AG09309 (cell line): ENCODE data around the gene LPCAT1.
A peak's percentile ranks its signal among the peaks of the same experiment; 100 is the strongest.

ENCODE experiments used
- DNase-seq: peaks from one replicate; pipeline ENCODE4 v3.0.0-alpha.2; 2010; ENCODE audit warnings: low read depth
- H3K4me3 ChIP-seq: 2 replicates; pipeline ENCODE4 v1.5.1; 2011; ENCODE audit warnings: mild to moderate bottlenecking, low read depth, low read length, moderate library complexity; ENCODE audit not compliant: control insufficient read depth
- CTCF ChIP-seq: IDR thresholded peaks from 2 replicates; pipeline ENCODE4 v1.5.1; 2011; ENCODE audit warnings: mild to moderate bottlenecking, low read depth, low read length, inconsistent platforms; ENCODE audit not compliant: insufficient read depth, control insufficient read depth; ENCODE audit errors: missing control alignments

LPCAT1 gene

GRCh38 chr5:1480806-1481205 lies 43.0 kb downstream of the LPCAT1 start:
- no peak for TF ChIP-seq CTCF
- H3K4me3 ChIP-seq, result no peak overlapping the region
- no peak for DNase-seq

GRCh38 chr5:1480217-1480616 lies 43.5 kb downstream of the LPCAT1 start:
- no peak for TF ChIP-seq CTCF
- DNase-seq, result no peak

GRCh38 chr5:1479581-1480188 lies 44.1 kb downstream of the LPCAT1 start:
- DNase-seq, result peak; percentile 42
- H3K4me3 ChIP-seq, result no peak overlapping the region
- TF ChIP-seq CTCF, result peak; percentile 75

More at GRCh38 chr5:1480217-1480616, 43.5 kb downstream of the LPCAT1 start:
- no peak overlapping the region for H3K4me3 ChIP-seq

GRCh38 chr5:1479066-1479465 lies 44.7 kb downstream of the LPCAT1 start:
- no peak for TF ChIP-seq CTCF
- no peak overlapping the region for H3K4me3 ChIP-seq
- DNase-seq, result no peak

GRCh38 chr5:1478271-1479035 lies 45.3 kb downstream of the LPCAT1 start:
- no peak for DNase-seq
- TF ChIP-seq CTCF, result no peak
- no peak overlapping the region for H3K4me3 ChIP-seq

GRCh38 chr5:1477341-1477740 lies 46.4 kb downstream of the LPCAT1 start:
- no peak for TF ChIP-seq CTCF
- H3K4me3 ChIP-seq, result no peak overlapping the region
- DNase-seq, result no peak
